K562 (cell line): ENCODE results near the gene PGS1. TPM values are rescaled to one million over a fixed set of nuclear protein-coding genes. Genes with fewer than 3 reads are reported as not detected.

ENCODE experiments used
- ATAC-seq: fragments of 200-7000 bp; cut with Tn5 transposase; 3 replicates; pipeline ENCODE4 v1.9.1; 2020; ENCODE audit warnings: moderate library complexity
- BruUV-seq: library from RNA; stranded (reverse); fragments of 400-500 nt; replicated peaks from 2 replicates; lab custom pipeline; 2021; lab: Mats Ljungman, UMichigan
- CTCF ChIA-PET: fragments of 300-600 bp; formaldehyde crosslinking; extraction: SDS; loops from one replicate; lab custom pipeline; 2021; ENCODE audit warnings: low intra/inter-chr PET ratio; lab: Yijun Ruan, JAX
- POLR2A ChIA-PET: fragments of 300-600, 350-650 bp; sonication (Branson Sonifier 250); formaldehyde crosslinking; extraction: SDS; loops from one replicate; lab custom pipeline; 2021; ENCODE audit warnings: antibody characterized with exemption, inconsistent platforms; lab: Yijun Ruan, JAX
- DNase-seq, 4 experiments: peaks; one replicate each; pipeline versions ENCODE4 v3.0.0 to v3.0.0-alpha.2; 2011 to 2018; ENCODE audit warnings: low spot score in 3 of 4, mixed read lengths in 3 of 4; ENCODE audit errors: extremely low read depth in 1 of 4
- FAIRE-seq: peaks from 2 replicates; lab custom pipeline; 2011; peaks lifted over from hg19 to GRCh38; lab: Jason Lieb, UNC
- H2AFZ ChIP-seq: 2 replicates; pipeline ENCODE4 v1.6.0; 2011; ENCODE audit warnings: low read depth, low read length, control low read depth, inconsistent platforms
- H3K27ac ChIP-seq: fragments of 200-600 bp; 3 replicates; pipeline ENCODE4 v1.8.0; 2011; ENCODE audit warnings: low read depth, mild to moderate bottlenecking, control low read depth, inconsistent platforms, low read length, moderate library complexity, mixed read lengths; ENCODE audit errors: extremely low read depth
- H3K27me3 ChIP-seq, 2 experiments: fragments of 300-600 bp in 1 of 2; 2 replicates in 1 of 2; 3 replicates in 1 of 2; pipeline versions ENCODE4 v1.6.0 to v1.8.0; 2011; ENCODE audit warnings: inconsistent platforms in 2 of 2, low read length in 2 of 2, mild to moderate bottlenecking in 1 of 2, mixed read lengths in 1 of 2, moderate library complexity in 1 of 2; ENCODE audit not compliant: control insufficient read depth in 2 of 2, insufficient read depth in 2 of 2
- H3K36me3 ChIP-seq: fragments of 300-600 bp; 3 replicates; pipeline ENCODE4 v1.8.0; 2011; ENCODE audit warnings: mild to moderate bottlenecking, low read length, inconsistent platforms; ENCODE audit not compliant: control insufficient read depth, insufficient read depth
- H3K4me1 ChIP-seq, 2 experiments: fragments of 200-600 bp in 1 of 2; replicated peaks in 1 of 2; 2 replicates in 1 of 2; 3 replicates in 1 of 2; pipeline versions ENCODE4 v1.5.1 to v1.8.0; 2011; ENCODE audit warnings: inconsistent platforms in 2 of 2, low read length in 2 of 2, mild to moderate bottlenecking in 1 of 2, mixed read lengths in 1 of 2, moderate library complexity in 1 of 2; ENCODE audit not compliant: control insufficient read depth in 2 of 2, insufficient read depth in 2 of 2
- H3K4me2 ChIP-seq: 2 replicates; pipeline ENCODE4 v1.6.1; 2011; ENCODE audit warnings: low read length, control low read depth, inconsistent platforms, mixed read lengths; ENCODE audit not compliant: insufficient read depth
- H3K4me3 ChIP-seq: fragments of 200-600 bp; sonication (generic), shearing (Covaris generic); 2 replicates; pipeline ENCODE4 v1.5.1; 2016; ENCODE audit warnings: control low read depth, inconsistent platforms
- H3K79me2 ChIP-seq: fragments of 200-600 bp; 3 replicates; pipeline ENCODE4 v1.8.0; 2011; ENCODE audit warnings: low read length, inconsistent platforms; ENCODE audit not compliant: control insufficient read depth, insufficient read depth
- H3K9ac ChIP-seq, 2 experiments: 2 replicates each; pipeline versions ENCODE4 v1.6.0 to v1.6.1; 2011; ENCODE audit warnings: low read depth in 2 of 2, low read length in 2 of 2, control low read depth in 1 of 2, inconsistent platforms in 1 of 2, mild to moderate bottlenecking in 1 of 2, mixed read lengths in 1 of 2; ENCODE audit not compliant: insufficient read depth in 1 of 2
- H3K9me1 ChIP-seq: one replicate; pipeline ENCODE4 v1.6.0; 2011; ENCODE audit warnings: inconsistent platforms, mild to moderate bottlenecking, low read length, moderate library complexity; ENCODE audit not compliant: control insufficient read depth, insufficient read depth
- H3K9me3 ChIP-seq: replicated peaks from 2 replicates; pipeline ENCODE4 v1.5.1; 2011; ENCODE audit warnings: low read depth, low read length, inconsistent platforms; ENCODE audit not compliant: control insufficient read depth, insufficient read depth
- H4K20me1 ChIP-seq: replicated peaks from 2 replicates; pipeline ENCODE4 v1.6.1; 2011; ENCODE audit warnings: low read length, inconsistent platforms, mixed read lengths; ENCODE audit not compliant: control insufficient read depth, insufficient read depth
- ATF7 ChIP-seq: fragments of 450-650 bp; IDR thresholded peaks from 2 replicates; pipeline ENCODE4 v1.7.1; 2014; ENCODE audit warnings: mild to moderate bottlenecking, moderate library complexity
- GTF2E2 ChIP-seq: fragments of 200-800 bp; sonication (Bioruptor generic); IDR thresholded peaks from 2 replicates; pipeline ENCODE4 v1.6.1; 2016; ENCODE audit warnings: missing genetic modification characterization, missing compliant biosample characterization
- HSF4 ChIP-seq: fragments of 250-450 bp; sonication (Bioruptor Pico); IDR thresholded peaks from 2 replicates; pipeline ENCODE4 v2.1.2; 2022; ENCODE audit warnings: mild to moderate bottlenecking, moderate library complexity, borderline replicate concordance
- NFE2L1 ChIP-seq: fragments of 450-650 bp; IDR thresholded peaks from 2 replicates; pipeline ENCODE4 v1.6.1; 2016; ENCODE audit warnings: missing genetic modification characterization, low read depth, mild to moderate bottlenecking, missing compliant biosample characterization, moderate library complexity, borderline replicate concordance
- PHB ChIP-seq: fragments of 250-450 bp; sonication (Bioruptor Pico); IDR thresholded peaks from 2 replicates; pipeline ENCODE4 v1.5.0; 2021
- PML ChIP-seq: IDR thresholded peaks from 2 replicates; pipeline ENCODE4 v1.6.1; 2012; ENCODE audit warnings: low read length, inconsistent platforms
- PRMT5 ChIP-seq: sonication (generic); formaldehyde crosslinking; IDR thresholded peaks from 2 replicates; pipeline ENCODE4 v1.5.0; 2020; ENCODE audit warnings: missing genetic modification reagents
- RBM22 ChIP-seq: fragments of 200-400 bp; formaldehyde crosslinking; IDR thresholded peaks from 2 replicates; pipeline ENCODE4 v1.6.1; 2018; ENCODE audit warnings: low read length, low read depth; ENCODE audit not compliant: poor library complexity, severe bottlenecking
- RBM34 ChIP-seq: fragments of 200-400 bp; formaldehyde crosslinking; IDR thresholded peaks from 2 replicates; pipeline ENCODE4 v1.6.1; 2018; ENCODE audit warnings: low read length, borderline replicate concordance; ENCODE audit not compliant: insufficient read depth
- SMARCE1 ChIP-seq: fragments of 450-650 bp; IDR thresholded peaks from 2 replicates; pipeline ENCODE4 v1.7.1; 2016; ENCODE audit warnings: mild to moderate bottlenecking
- STAG1 ChIP-seq: sonication (generic); formaldehyde crosslinking; IDR thresholded peaks from 2 replicates; pipeline ENCODE4 v1.5.0; 2020; ENCODE audit warnings: missing genetic modification reagents, borderline replicate concordance
- TOE1 ChIP-seq, 2 experiments: fragments of 450-650 bp in 1 of 2; sonication (generic) in 1 of 2; formaldehyde crosslinking in 1 of 2; IDR thresholded peaks; 2 replicates each; pipeline versions ENCODE4 v1.7.1 to v1.8.0; 2016 to 2022; ENCODE audit warnings: borderline replicate concordance in 2 of 2, mild to moderate bottlenecking in 2 of 2, antibody characterized with exemption in 1 of 2, inconsistent platforms in 1 of 2, low read depth in 1 of 2, missing genetic modification reagents in 1 of 2, moderate library complexity in 1 of 2
- WGBS: fragments of 100-300 bp; shearing (Covaris generic); methylation state at CpG from one replicate; pipeline ENCODE4 v1.1.6; 2016; ENCODE audit warnings: low coverage, mixed read lengths; ENCODE audit not compliant: insufficient coverage; ENCODE audit errors: missing lambda C conversion rate; 5-methylcytosine and 5-hydroxymethylcytosine counted together
- in situ Hi-C: fragments of 300-500 bp; cut with MboI; formaldehyde crosslinking; loops from 4 replicates; pipeline ENCODE4 v1.15.0; 2018; ENCODE audit warnings: inconsistent platforms, mixed read lengths
- intact Hi-C: fragments of 100-400 bp; cut with micrococcal nuclease; formaldehyde crosslinking; loops from 2 replicates; pipeline ENCODE4 v1.14.2; 2022
- polyA plus RNA-seq, 8 experiments: library from polyadenylated mRNA; depleted of rRNA in 4 of 8; stranded (reverse) in 5 of 8; unstranded in 3 of 8; fragments of >200 nt; fragmentation: Nextera tagmentation in 2 of 8; fragmentation: Illumina TruSeq in 1 of 8; extraction: Ambion mirVana in 2 of 8; extraction: Trizol in 1 of 8; gene quantifications; 2 replicates each; pipeline versions ENCODE4 v1.2.1 to v1.2.3, GENCODE V29; 2011 to 2014; ENCODE audit warnings: inconsistent platforms in 1 of 8, missing spikeins in 1 of 8
- total RNA-seq, 7 experiments: library from RNA; depleted of rRNA in 6 of 7; stranded (reverse); fragments of >200 nt in 6 of 7; fragmentation: Illumina TruSeq in 2 of 7; extraction: Trizol in 2 of 7; gene quantifications; 2 replicates each; pipeline versions ENCODE4 v1.2.1 to v1.2.3, GENCODE V29; 2011 to 2021; ENCODE audit warnings: low replicate concordance in 1 of 7

PGS1 gene
- total and polyA plus RNA-seq, 9 of the 15 experiments (the other 6 are each of a cell fraction or from before 2014, with no cell fraction given) = 1.3 to 39.4 (median 22.3) TPM

DNA sequence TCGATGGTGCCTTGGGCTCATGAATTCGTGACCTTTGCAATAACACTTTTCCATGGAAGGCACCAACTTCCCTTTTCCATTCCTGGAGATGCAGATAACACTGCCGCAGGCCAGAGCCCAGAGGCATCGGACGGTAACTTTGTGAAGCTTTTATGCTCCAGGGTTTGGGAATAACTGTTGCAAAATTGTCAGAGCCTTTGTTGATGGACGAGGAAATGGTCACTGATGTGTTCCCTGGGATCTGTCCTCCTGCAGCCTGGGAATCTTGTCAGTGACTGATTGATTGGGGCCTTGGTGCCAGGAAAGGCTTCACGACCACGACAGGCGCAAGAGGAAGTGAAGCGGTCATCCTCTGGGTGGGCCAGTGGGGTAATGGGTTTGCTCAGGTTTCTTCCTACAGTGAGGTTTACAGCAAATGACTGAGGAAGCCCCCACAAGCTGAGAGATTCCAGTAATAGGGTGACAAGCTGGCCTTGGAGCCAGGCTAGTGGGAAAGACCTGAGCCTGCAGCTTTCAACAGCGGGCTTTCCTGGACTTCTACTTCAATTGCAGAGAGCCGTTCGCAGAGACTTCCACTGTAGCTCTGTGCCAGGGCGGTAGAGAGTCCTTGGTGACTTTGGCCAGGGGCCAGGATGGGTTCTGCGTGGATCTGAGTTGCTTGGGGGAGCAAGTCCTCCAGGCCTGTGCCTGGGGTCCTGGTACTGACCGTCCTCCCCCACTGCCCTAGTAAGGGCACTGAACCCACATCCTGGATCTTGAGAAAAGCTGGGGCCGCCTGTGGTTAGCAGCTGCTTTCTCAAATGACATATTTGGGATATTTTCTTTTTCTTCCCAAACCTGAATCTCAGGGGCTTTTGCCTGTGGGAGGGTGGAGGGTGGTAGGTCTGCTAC lies 37.6 kb downstream of the PGS1 start:
- WGBS = 79% methylated on average over 17 of the region's 17 CpGs
- ChIA-PET POLR2A (interaction anchor here (0.6 to 1.2 kb wide), 9 partner anchors 9 to 229 kb away, joined by 3 to 6 read pairs (median 3); partner anchors contain the start of genes AFMID and TK1), CTCF (no interaction called here)
- H3K36me3 ChIP-seq = peaks cover 74% of the 10 kb centered on the region; the same call in 2 of the 3 replicates
- H3K9ac ChIP-seq = peak overlapping the region in 1 of 2 experiments; percentile 32; a peak in 1 of 4 replicates
- no peaks in the 10 kb centered on the region for H3K27me3 ChIP-seq
- no TSS peak for BruUV-seq
- TF ChIP-seq PML (no peak), TOE1 (IDR thresholded peaks at IDR 0.05; ENCODE audit: borderline replicate concordance) (no peak), TOE1 (CRISPR knock-in tag; IDR thresholded peaks at IDR 0.05; ENCODE audit: borderline replicate concordance, low read depth) (no peak), GTF2E2 (tag) (no peak), RBM22 (no peak), RBM34 (no peak), SMARCE1 (no peak), PRMT5 (CRISPR knock-in tag) (no peak), HSF4 (CRISPR knock-in tag) (no peak), PHB (CRISPR knock-in tag) (no peak), NFE2L1 (tag) (no peak), STAG1 (CRISPR knock-in tag) (no peak), ATF7 (no peak)
- peaks cover 30 to 47% of the 10 kb centered on the region in 2 experiments for H3K4me1 ChIP-seq
- no peaks in the 10 kb centered on the region for H3K9me3 ChIP-seq
- intact Hi-C loops (loop anchor here (2.0 kb wide), 1 partner anchor 53 kb away; no protein-coding TSS in a partner anchor), in situ Hi-C loops (no loop called here)
- FAIRE-seq = no peak
- peaks cover 18% of the 10 kb centered on the region; the same call in 2 of the 3 replicates for H3K79me2 ChIP-seq
- H3K9me1 ChIP-seq = peaks cover 4% of the 10 kb centered on the region
- peaks cover 23% of the 10 kb centered on the region for H4K20me1 ChIP-seq
- DNase-seq = no peak
- H3K4me2 ChIP-seq = no peak overlapping the region
- H3K27ac ChIP-seq = no peak overlapping the region
- ATAC-seq = no peak
- no peak overlapping the region for H3K4me3 ChIP-seq
- no peak overlapping the region for H2AFZ ChIP-seq
